T-helper 2 cell (primary cell): ENCODE results near the gene ASNS.
"Not testable (repeated sequence)": the region's sequence is repeated elsewhere in the genome, so short reads cannot be mapped to it uniquely, and the experiment has no call there.

Experiments used
- DNase-seq, 5 experiments: peaks; one replicate each; pipeline versions ENCODE4 v3.0.0 to v3.0.0-alpha.2; 2012 to 2022
- total RNA-seq, 2 donors: gene quantifications; one replicate each; lab custom pipeline; 2026; lab: John Stamatoyannopoulos, UW

ASNS gene
- 2.5 to 3.0 reads per million in 2 donors for total RNA-seq

GRCh38 chr7:97872025-97872669, at the start of gene ASNS:
ASNS (minus strand) TSS chr7:97872408; CDS start chr7:97869156, 3,252 bp downstream.
- DNase-seq, result peak; percentile 56 to 95 (median 88)

GRCh38 chr7:97921254-97921653, 49.0 kb upstream of the ASNS start:
- not testable (repeated sequence) for DNase-seq

GRCh38 chr7:97915267-97915666, 43.1 kb upstream of the ASNS start:
- DNase-seq, result peak in 1 of 5 experiments; percentile 75

GRCh38 chr7:97912294-97912693, 40.1 kb upstream of the ASNS start:
- not testable (repeated sequence) for DNase-seq

GRCh38 chr7:97896893-97897292, 24.7 kb upstream of the ASNS start:
- DNase-seq, result not testable (repeated sequence)

- DNase-seq, result not testable (repeated sequence)
Measured at GRCh38 chr7:97891721-97892120, 19.5 kb upstream of the ASNS start.

- DNase-seq, result peak in 1 of 5 experiments; percentile 13
Measured at GRCh38 chr7:97879527-97879926, 7.3 kb upstream of the ASNS start.

GRCh38 chr7:97874894-97875293, 2.7 kb upstream of the ASNS start:
- not testable (repeated sequence) for DNase-seq

- no peak for DNase-seq
Measured at GRCh38 chr7:97873606-97874005, 1.4 kb upstream of the ASNS start.

- peak in 3 of 5 experiments; percentile 6 to 58 (median 11) for DNase-seq
Measured at GRCh38 chr7:97871659-97872024, 566 bp downstream of the ASNS start.

- no peak for DNase-seq
Measured at GRCh38 chr7:97868788-97869187, 3.4 kb downstream of the ASNS start.

- DNase-seq, result no peak
Measured at GRCh38 chr7:97868314-97868713, 3.9 kb downstream of the ASNS start.

- DNase-seq, result no peak
Measured at GRCh38 chr7:97865104-97865503, 7.1 kb downstream of the ASNS start.

- no peak for DNase-seq
Measured at GRCh38 chr7:97859606-97860204, 12.5 kb downstream of the ASNS start.

- no peak for DNase-seq
Measured at GRCh38 chr7:97858221-97858620, 14.0 kb downstream of the ASNS start.

GRCh38 chr7:97857544-97857943, 14.7 kb downstream of the ASNS start:
- DNase-seq, result no peak

GRCh38 chr7:97851683-97852082, 20.5 kb downstream of the ASNS start:
- no peak for DNase-seq

GRCh38 chr7:97850262-97851031, 21.8 kb downstream of the ASNS start:
- not testable (repeated sequence) for DNase-seq

GRCh38 chr7:97847791-97848190, 24.4 kb downstream of the ASNS start:
- DNase-seq, result no peak

- no peak for DNase-seq
Measured at GRCh38 chr7:97846945-97847344, 25.3 kb downstream of the ASNS start.

- DNase-seq, result peak in 1 of 5 experiments; percentile 34
Measured at GRCh38 chr7:97845622-97846203, 26.5 kb downstream of the ASNS start.

- no peak for DNase-seq
Measured at GRCh38 chr7:97844036-97844435, 28.2 kb downstream of the ASNS start.

GRCh38 chr7:97842772-97843345, 29.3 kb downstream of the ASNS start:
- no peak for DNase-seq
